ENCODE measurements around the gene DIP2C. TPM values are rescaled to one million over a fixed set of nuclear protein-coding genes. Genes with fewer than 3 reads are reported as not detected.
A peak's percentile ranks its signal among the peaks of the same experiment; 100 is the strongest.

The DIP2C gene
- total RNA-seq, 2 experiments from 2014 or later = 0.22 to 0.54 TPM

DNA sequence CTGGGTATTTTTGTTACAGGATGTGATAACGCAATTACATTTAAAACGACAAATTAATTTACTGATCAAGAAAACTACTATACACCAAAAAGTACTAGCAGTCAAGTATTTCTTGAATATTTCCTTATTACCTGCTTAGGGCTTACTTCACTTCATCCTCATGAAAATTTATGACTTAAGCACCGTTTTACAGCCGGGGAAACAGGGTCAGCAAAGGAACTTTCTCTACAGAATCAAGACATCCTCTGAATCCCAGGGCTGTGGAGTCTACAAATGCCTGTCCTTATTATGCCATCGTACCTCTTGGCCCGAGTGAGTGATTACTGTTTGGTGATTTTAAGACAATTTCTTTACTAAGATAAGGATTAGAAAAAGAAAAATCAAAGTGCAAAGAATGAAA is 305.9 kb downstream of the DIP2C start:
- Mint-ChIP-seq H3K27ac (no peak overlapping the region), H3K9me3 (peaks cover 3% of the 10 kb centered on the region), H3K36me3 (peaks cover 9% of the 10 kb centered on the region), H3K27me3 (no peaks in the 10 kb centered on the region), H3K4me1 (peaks cover 7% of the 10 kb centered on the region), H3K4me3 (no peak overlapping the region)
- DNase-seq = no peak

DNA sequence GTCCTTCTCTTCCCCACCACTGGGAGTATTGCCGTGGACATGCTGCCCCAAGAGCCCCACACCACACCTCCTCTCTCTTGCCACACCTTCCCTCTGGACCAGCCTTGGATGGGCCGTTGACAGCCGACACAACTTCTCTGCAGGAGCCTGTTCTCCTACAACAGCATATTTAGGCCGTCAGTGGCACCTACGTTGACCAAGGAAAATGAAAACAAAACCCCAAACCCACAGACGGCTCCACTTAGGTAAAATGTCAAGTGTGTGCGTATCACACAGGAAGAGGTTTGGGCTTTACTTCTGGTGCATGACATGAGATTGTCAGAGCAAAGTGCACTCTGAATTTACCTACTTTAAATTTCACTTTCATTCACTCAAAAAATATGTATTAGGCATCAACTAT is 307.7 kb downstream of the DIP2C start:
- H3K27ac Mint-ChIP-seq = peak overlapping the region; percentile 57
- peaks cover 3% of the 10 kb centered on the region for H3K9me3 Mint-ChIP-seq
- H3K27me3 Mint-ChIP-seq = no peaks in the 10 kb centered on the region
- DNase-seq = peak; percentile 7
- H3K4me3 Mint-ChIP-seq = no peak overlapping the region
- H3K36me3 Mint-ChIP-seq = peaks cover 9% of the 10 kb centered on the region
- peaks cover 11% of the 10 kb centered on the region for H3K4me1 Mint-ChIP-seq

DNA sequence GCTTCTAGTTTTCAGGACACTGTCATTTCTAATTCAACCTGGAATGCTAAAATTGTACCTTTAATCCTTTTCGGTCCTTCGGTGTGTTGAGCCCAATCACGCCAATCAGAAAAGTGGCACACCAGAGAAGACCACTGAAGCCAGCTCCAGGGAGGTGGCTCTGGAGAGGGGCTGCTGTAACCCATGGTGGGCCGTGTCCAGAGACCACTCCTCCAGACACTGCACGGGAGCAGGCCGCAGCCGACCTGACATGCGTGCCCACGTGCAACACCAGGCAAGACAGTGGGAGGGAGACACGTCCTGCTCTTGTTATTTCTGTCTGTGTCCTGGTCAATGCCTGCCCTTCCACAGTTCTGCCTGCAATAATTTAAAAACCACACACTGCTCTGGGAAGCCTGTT is 308.1 kb downstream of the DIP2C start:
- Mint-ChIP-seq H3K27me3 (no peaks in the 10 kb centered on the region), H3K4me1 (peaks cover 11% of the 10 kb centered on the region), H3K36me3 (peaks cover 9% of the 10 kb centered on the region), H3K9me3 (peaks cover 3% of the 10 kb centered on the region), H3K4me3 (no peak overlapping the region), H3K27ac (peak overlapping the region; percentile 40)
- DNase-seq = no peak

DNA sequence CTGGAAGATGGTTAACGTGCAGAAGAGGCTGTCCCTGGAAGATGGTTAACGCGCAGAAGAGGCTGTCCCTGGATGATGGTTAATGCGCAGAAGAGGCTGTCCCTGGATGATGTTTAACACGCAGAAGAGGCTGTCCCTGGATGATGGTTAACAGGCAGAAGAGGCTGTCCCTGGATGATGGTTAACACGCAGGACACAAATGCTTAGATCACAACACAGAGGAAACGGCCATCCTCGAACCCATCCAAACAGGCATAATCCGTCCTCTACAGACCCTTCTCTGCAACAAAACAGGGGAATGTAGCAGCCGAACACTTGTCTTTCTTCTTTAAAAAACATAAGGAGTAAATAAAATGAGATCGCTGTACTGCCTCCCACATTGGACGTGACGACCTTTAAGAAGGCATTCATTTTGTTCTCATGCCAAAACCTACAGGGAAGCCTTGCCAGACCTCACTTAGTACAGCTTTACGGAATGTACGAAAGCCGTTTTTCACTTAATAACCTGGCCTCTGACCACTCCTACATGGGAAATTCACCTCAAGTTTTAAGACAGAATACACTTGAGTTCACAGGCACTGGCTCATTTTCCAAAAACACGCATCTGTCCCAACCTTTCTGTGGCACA is 309.0 kb downstream of the DIP2C start:
- Mint-ChIP-seq H3K4me3 (no peak overlapping the region), H3K27me3 (no peaks in the 10 kb centered on the region), H3K36me3 (peaks cover 9% of the 10 kb centered on the region), H3K9me3 (peaks cover 3% of the 10 kb centered on the region), H3K4me1 (peaks cover 11% of the 10 kb centered on the region), H3K27ac (no peak overlapping the region)
- DNase-seq = no peak

DNA sequence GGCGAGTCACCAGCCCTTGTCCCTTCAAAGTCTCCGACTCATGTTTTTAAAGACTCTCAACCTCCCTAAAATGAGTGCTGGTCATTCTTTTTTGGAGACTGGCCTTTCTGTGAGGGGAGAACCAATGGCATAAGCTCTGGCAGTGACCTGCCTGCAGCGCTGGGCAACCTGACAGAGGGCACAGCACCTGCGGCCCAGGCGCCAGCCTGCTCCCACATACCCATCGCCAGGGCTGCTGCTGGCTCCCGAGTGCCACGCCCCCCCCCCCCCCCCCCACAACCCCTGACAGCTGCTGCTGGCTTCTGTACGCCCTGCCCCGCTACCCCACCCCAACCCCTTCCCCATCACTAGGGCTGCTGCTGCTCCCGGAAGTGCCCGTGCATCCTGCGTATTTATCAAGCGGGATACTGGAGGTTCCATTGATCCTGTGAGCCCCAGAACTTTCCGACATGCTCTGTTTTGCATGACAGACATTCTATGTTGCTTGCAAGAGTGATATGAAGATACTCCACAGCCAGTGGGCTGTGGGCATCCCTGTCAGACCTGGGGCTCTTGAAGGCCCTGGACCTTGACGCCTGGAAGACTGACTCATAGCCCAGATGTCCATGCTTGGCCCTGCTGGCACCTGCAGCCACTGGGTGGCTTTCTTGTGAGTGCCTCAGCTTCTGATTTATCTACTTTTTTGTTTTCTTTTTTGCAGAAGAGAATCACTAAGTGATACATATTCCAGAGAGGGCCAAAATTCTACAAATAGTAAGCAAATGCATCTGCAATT is 310.4 kb downstream of the DIP2C start:
- H3K27me3 Mint-ChIP-seq = no peaks in the 10 kb centered on the region
- H3K4me3 Mint-ChIP-seq = no peak overlapping the region
- H3K9me3 Mint-ChIP-seq = peaks cover 3% of the 10 kb centered on the region
- H3K27ac Mint-ChIP-seq = no peak overlapping the region
- H3K4me1 Mint-ChIP-seq = peaks cover 11% of the 10 kb centered on the region
- H3K36me3 Mint-ChIP-seq = peaks cover 9% of the 10 kb centered on the region
- DNase-seq = no peak

DNA sequence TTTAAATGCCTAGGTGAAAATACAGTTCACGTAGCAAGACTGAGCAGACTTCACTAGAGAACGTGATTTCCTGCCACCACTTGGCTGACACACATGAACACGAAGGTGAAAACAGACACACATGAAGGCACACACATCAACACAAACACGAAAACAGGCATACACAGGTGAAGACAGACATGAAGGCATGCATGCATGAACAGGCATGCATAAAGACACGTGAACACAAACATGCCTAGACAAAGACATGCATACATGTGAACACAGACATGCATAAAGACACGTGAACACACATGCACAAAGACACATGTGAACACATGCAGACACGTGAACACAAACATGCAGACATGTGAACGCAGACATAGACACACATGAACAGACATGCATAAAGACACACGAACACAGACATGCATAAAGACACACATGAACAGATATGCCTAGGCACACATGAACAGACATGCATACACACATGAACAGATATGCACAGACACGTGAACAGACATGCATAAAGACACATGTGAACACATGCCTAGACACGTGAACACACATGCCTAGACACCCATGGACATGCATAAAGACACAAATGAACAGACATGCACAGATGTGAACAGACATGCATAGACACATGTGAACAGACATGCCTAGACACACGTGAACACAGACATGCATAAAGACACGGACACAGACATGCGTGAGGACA is 311.1 kb downstream of the DIP2C start:
- Mint-ChIP-seq H3K4me3 (no peak overlapping the region), H3K27me3 (no peaks in the 10 kb centered on the region), H3K4me1 (peaks cover 11% of the 10 kb centered on the region), H3K27ac (no peak overlapping the region), H3K36me3 (peaks cover 9% of the 10 kb centered on the region), H3K9me3 (peaks cover 3% of the 10 kb centered on the region)
- no peak for DNase-seq

DNA sequence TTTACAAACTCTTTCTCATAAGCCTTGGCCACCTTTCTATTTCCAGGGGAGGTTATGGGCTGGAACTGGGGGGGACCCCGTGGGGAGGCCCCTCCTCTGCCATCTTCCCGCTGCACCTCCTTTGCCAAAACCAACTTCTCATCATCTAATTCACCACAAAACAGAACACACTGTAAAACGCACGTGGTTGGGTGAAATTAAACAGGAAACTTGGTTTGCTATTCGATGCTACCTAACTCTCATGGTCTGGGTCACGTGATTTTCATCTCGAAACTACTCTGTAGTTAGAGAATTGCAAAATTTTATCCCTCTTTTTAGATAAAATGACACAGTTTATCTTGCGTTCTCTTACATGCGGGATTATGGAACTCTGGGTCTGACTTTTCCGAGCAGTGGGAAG is 312.2 kb downstream of the DIP2C start:
- Mint-ChIP-seq H3K27ac (no peak overlapping the region), H3K27me3 (no peaks in the 10 kb centered on the region), H3K9me3 (peaks cover 3% of the 10 kb centered on the region), H3K4me3 (no peak overlapping the region), H3K4me1 (peaks cover 11% of the 10 kb centered on the region), H3K36me3 (peaks cover 9% of the 10 kb centered on the region)
- no peak for DNase-seq

DNA sequence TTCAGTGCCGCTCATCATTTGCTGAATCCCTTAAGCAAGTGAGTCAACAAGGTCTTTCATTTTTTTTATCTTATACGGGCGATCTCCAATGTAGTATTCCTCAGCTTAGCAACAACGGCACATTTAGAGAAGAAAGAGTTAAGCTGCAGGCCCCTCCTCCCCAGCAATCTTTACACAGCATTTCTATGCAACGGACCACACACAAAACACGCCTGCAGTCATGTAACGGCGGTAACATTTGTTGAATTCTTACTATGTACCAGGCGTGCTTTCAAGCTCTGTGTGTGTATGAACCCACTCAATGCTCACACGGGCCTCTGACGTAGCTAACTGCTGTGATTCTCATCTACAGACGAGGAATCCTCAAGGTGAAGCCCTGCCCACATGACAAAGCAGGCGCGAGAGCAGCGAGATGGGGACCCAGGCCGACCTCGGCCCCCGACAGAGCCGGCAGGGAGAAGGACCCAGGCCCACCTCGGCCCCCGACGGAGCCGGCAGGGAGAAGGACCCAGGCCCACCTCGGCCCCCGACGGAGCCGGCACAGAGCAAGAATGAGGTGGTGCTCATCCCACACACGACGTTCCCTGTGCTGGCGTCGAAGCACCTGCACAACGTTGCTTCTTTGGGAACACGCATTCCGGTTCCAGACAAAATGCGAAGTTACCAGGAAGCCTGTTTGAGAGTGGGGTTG is 313.5 kb downstream of the DIP2C start:
- H3K9me3 Mint-ChIP-seq = no peaks in the 10 kb centered on the region
- H3K27me3 Mint-ChIP-seq = no peaks in the 10 kb centered on the region
- peaks cover 5% of the 10 kb centered on the region for H3K4me1 Mint-ChIP-seq
- no peaks in the 10 kb centered on the region for H3K36me3 Mint-ChIP-seq
- no peak overlapping the region for H3K4me3 Mint-ChIP-seq
- no peak overlapping the region for H3K27ac Mint-ChIP-seq
- DNase-seq = no peak

DNA sequence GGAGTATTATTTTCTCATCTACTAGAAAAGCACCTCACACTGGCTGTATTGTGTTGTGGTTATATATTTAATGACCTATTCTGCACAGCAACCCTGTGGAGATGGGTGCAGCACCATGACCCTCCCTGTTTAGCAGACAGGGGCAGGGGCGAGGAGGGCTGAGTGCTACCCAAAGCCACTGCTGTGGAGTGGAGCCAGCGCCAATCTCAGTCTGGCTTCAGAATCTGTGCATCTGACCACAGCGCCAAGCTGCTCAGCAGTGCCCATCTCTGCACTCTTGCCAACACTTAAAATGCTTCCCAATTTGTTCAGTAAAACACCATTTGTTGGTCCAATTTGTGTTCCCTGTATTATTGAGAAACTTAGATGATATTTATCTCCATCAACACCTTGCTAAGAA is 315.1 kb downstream of the DIP2C start:
- no peak for DNase-seq
- Mint-ChIP-seq H3K36me3 (no peaks in the 10 kb centered on the region), H3K4me3 (no peak overlapping the region), H3K4me1 (peaks cover 5% of the 10 kb centered on the region), H3K27me3 (no peaks in the 10 kb centered on the region), H3K9me3 (no peaks in the 10 kb centered on the region), H3K27ac (no peak overlapping the region)

DNA sequence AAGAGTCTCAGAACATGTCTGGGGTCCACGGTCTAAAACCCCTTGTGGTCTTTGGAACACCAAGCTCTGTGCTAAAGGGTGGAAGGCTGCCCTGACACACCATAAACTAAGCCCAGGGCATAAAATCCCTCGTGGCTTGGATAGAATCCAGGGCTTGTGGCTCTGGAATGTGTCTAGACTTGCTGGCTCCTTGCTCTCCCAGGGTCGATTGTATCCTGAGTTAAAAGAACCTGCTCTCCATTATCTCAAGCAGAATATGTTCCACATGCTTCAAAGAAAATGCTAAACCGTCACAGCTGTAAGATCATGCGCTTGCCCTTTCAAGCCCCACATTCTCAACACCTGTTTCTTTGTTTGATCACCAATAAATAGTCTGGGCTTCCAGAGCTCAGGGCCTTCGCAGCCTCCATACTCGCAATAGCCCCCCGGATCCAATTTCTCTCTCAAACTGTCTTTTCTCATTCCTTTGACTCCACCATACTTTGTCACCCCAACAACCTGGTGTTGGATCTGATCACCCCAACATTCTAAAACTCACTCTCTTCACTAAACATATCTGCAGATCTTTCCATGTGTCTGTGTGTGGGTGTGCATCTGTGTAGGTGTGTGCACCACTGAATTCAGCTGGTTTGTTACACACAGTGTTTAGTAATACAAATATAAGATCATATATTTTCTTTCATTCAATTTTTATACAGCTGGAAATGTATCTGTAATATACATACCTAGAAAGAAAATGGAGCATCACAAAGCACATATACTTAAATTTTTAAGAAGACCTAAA is 315.8 kb downstream of the DIP2C start:
- H3K4me1 Mint-ChIP-seq = peaks cover 5% of the 10 kb centered on the region
- H3K27ac Mint-ChIP-seq = no peak overlapping the region

DNA sequence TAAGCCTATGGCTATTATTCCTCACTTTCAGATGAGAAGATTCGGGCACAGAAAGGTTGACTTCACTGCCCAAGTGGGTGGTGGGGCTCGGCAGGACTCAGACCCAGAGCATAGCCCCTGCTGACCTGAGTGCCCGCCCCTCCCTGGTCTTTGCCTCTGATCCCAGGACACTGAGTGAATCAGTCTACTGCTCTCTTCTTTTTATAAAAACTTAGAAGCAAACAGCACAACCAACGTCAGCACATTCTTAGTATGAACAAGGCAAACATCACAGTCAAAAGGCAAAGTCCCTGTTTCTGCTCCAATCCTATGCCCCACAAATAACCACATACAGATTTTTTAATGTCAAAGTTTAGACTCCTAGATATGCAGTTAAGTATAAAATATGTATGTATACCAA is 316.5 kb downstream of the DIP2C start:
- Mint-ChIP-seq H3K27me3 (no peaks in the 10 kb centered on the region), H3K27ac (no peak overlapping the region), H3K36me3 (no peaks in the 10 kb centered on the region), H3K4me1 (peaks cover 5% of the 10 kb centered on the region), H3K4me3 (no peak overlapping the region), H3K9me3 (no peaks in the 10 kb centered on the region)
- DNase-seq = no peak

More for the DNA sequence above, 315.8 kb downstream of the DIP2C start:
- Mint-ChIP-seq H3K36me3 (no peaks in the 10 kb centered on the region), H3K27me3 (no peaks in the 10 kb centered on the region), H3K9me3 (no peaks in the 10 kb centered on the region), H3K4me3 (no peak overlapping the region)
- no peak for DNase-seq

DNA sequence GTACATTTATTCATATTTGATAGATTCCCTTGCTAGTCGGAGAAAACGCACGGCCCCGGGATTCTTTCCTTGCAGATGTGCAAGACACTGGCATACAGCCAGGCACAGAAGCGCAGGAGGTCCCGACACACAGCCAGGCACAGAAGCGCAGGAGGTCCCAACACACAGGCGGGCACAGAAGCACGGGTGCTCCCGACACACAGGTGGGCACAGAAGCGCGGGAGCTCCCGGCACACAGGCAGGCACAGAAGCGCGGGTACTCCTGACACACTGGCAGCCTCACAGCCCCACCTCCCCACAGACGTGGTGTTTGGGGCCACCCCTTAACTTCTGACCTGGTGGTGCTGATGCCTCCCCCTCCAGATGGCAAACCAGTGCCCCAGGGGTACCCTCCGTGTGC is 316.9 kb downstream of the DIP2C start:
- no peaks in the 10 kb centered on the region for H3K9me3 Mint-ChIP-seq
- H3K4me3 Mint-ChIP-seq = no peak overlapping the region
- no peak for DNase-seq
- H3K36me3 Mint-ChIP-seq = no peaks in the 10 kb centered on the region
- H3K27ac Mint-ChIP-seq = no peak overlapping the region
- peaks cover 5% of the 10 kb centered on the region for H3K4me1 Mint-ChIP-seq
- no peaks in the 10 kb centered on the region for H3K27me3 Mint-ChIP-seq

DNA sequence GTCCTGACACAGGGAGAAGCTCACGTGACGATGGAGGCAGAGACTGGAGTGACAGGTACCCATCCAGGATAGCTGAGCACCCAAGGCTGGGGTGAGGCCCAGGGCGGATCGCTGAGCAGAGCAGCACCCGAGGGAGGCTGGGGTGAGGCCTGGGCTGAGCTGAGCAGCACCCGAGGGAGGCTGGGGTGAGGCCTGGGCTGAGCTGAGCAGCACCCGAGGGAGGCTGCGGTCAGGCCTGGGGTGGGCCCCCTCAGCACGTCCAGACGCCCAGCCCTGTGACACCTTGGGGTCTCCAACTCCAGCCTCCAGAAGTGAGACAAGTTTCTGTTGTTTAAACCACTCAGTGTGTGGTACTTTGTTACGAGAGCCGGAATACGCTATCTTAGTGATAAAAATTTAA is 318.0 kb downstream of the DIP2C start:
- DNase-seq = no peak
- no peaks in the 10 kb centered on the region for H3K36me3 Mint-ChIP-seq
- H3K9me3 Mint-ChIP-seq = no peaks in the 10 kb centered on the region
- H3K4me3 Mint-ChIP-seq = no peak overlapping the region
- no peak overlapping the region for H3K27ac Mint-ChIP-seq
- H3K4me1 Mint-ChIP-seq = no peaks in the 10 kb centered on the region
- no peaks in the 10 kb centered on the region for H3K27me3 Mint-ChIP-seq

DNA sequence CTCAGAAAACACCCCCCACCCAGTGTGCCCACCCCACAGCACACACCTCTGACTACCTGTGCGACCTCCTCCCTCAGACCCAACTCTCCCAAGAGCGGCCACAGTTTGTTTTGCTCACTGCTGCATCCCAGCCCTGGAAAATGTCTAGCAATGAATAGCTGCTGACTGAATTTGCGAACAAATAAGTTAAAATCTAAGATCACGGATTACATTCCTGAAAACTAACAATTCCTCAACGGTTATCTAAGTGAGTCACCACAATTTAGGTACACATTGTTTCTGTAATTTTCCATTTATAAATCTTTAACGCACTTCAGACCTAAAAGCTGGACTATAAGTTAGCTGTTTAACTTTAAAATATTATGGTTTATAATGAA is 319.0 kb downstream of the DIP2C start:
- Mint-ChIP-seq H3K4me1 (no peaks in the 10 kb centered on the region), H3K27ac (no peak overlapping the region), H3K4me3 (no peak overlapping the region), H3K9me3 (no peaks in the 10 kb centered on the region), H3K36me3 (no peaks in the 10 kb centered on the region), H3K27me3 (no peaks in the 10 kb centered on the region)
- DNase-seq = no peak
